GM18867 (cell line): ENCODE results near the gene ATP9B.
"Not testable (repeated sequence)": the region's sequence is repeated elsewhere in the genome, so short reads cannot be mapped to it uniquely, and the experiment has no call there.

Source experiments
- ATAC-seq: cut with Tn5 transposase; IDR thresholded peaks from one replicate; pipeline ENCODE4 v1.9.1; 2021; ENCODE audit warnings: mild to moderate bottlenecking, moderate library complexity; ENCODE audit not compliant: unreplicated experiment

The ATP9B gene

DNA sequence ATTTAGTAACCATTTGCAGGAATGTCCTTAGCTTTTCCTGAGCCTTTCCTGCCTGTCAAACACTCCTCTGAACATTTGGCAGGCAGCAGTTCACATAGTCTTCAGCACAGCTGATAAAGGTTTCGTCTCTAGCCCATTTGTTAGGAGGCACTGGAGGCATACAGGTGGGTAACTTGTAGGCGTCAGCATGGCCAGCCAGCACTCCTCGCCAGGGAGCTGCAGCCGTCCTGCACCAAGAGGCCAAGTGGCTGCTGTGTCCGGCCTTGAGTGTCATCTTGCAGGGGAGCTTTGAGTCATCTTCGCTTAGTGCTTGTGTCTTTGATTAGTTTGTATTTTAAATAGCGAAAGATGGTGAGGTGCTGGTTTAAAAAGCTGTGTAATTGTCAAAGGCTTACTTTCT is 206.3 kb downstream of the ATP9B start:
- ATAC-seq: peak; percentile 48

DNA sequence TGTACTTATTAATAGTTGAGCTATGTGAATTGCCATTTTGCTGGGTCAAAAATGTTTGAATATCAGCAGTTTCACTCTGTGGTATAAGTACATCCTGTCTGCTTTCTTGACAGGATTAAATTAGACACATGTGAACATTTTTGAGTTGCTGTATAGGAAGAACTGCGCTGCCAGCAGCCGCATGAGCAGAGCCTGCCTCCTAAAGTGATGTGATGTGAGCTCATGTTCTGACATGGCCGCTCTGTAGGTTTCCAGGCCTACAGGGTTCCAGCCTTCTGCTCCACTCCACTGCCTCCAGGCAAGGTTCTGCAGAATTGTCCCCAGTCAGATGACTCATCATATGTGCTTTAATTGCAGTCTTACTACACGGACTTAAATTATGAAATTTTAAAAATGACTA is 206.8 kb downstream of the ATP9B start:
- ATAC-seq: peak; percentile 94

DNA sequence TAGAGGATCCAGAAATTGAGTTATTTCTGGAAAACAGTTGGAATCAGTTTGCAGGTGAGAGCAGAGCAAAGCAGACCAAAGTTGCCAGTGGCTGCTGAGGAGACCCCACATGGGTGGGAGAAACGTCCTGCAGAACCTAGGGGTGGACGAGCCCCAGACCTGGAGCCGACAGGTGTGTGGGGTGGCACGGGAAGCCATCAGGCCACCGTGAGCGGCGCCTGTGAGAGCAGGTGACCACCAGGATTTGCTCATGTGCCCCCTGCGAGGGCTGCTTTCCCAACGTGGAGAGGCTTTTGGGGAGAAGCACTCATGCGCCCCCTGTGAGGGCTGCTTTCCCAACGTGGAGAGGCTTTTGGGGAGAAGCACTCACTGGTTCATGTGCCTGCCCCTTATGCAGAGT is 209.7 kb downstream of the ATP9B start:
- no peak for ATAC-seq

DNA sequence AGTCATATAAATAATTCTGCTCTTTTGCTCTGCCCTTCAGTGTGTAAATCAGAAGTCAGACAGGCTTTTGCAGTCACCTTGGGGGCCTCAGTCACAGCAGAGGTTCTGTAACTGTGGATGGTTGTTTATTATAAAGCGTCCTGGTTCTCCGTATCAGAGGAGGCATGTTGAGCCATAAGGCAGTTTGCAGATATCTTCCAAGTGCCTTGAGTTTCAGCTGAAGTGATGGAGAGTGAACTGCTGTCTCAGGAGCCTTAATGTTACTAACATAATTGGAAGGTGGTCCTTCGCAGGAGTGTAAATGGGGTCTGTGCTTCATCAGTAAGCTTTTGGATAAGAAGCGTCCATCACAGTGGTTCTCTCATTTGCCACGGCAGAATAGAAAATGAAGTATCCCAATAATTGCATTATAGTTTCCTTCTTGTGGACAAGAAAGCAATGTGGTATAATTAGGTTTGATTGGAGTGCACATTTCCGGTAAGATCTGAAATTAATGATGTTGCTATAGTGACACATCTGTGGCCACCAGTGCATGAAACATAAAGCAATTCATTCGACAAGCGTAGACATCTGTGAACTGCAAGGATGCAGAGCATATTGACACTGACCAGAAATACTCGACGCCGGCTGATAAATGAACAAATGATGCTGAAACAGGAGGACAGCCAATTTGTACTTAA is 214.1 kb downstream of the ATP9B start:
- no peak for ATAC-seq

DNA sequence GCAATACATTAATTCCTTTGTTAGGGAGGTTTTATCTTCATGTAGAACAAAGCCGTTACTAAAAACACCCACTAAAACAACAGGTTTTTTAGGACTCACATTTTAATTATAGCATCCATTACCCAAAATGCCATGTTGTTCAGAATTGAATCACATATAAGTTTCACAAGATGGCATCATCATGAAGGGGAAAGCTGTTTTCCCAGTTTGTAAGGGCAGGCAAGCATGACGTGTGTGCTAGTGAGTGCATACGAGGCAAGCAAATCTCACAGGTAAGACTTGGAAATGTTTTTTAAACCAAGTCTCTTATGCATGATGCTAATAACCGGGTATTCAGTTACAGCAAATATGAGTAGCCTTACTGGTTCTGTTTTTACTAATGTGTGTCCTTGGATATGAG is 214.7 kb downstream of the ATP9B start:
- ATAC-seq: no peak

DNA sequence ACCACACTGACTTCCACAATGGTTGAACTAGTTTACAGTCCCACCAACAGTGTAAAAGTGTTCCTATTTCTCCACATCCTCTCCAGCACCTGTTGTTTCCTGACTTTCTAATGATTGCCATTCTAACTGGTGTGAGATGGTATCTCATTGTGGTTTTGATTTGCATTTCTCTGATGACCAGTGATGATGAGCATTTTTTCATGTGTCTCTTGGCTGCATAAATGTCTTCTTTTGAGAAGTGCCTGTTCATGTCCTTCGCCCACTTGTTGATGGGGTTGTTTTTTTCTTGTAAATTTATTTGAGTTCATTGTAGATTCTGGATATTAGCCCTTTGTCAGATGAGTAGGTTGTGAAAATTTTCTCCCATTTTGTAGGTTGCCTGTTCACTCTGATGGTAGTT is 216.0 kb downstream of the ATP9B start:
- not testable (repeated sequence) for ATAC-seq

DNA sequence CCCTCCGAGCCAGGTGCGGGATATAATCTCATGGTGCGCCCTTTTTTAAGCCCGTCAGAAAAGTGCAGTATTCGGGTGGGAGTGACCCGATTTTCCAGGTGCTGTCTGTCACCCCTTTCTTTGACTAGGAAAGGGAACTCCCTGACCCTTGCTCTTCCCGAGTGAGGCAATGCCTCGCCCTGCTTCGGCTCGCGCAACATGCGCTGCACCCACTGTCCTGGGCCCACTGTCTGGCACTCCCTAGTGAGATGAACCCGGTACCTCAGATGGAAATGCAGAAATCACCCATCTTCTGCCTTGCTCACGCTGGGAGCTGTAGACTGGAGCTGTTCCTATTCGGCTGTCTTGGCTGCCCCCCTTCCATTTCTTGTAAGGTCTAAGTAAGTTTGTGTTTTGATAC is 221.2 kb downstream of the ATP9B start:
- not testable (repeated sequence) for ATAC-seq

DNA sequence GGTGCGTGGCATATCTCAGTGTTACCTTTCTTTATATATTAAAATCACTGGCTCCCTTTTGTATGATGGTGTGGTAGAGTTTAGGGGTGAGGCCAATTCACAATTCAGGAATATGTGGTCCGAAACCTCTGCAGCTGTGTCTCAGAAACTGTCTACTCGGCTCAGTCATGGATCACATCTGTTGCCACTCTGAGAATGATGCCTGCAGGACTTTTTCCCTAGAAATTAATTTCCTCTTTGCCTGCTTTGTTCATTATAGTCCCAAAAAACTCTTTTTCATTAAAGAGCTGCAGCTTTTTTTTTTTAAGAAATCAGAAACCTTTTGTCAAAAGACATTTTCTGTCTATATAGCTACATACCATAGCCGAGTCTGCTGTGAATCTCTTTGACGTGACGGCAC is 221.7 kb downstream of the ATP9B start:
- ATAC-seq: no peak

DNA sequence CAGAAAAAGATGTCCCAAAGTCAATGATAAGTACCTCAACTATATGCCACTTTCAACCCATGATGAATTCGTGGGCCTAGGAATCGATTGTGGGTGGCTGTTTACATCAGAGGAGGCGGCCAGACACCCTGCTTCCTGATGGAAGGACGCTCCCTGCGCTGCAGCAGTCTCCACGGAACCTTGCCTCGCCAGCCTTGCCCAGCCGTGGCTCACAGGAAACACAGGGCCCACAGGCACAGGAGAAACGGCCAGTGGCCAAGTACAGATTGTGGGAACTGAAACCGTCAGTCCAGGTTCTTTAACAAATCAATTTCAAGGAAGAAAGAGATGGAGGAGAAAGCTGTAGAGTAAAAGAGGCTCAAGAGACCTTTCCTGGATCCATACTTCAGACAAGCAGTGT is 225.0 kb downstream of the ATP9B start:
- ATAC-seq: no peak

DNA sequence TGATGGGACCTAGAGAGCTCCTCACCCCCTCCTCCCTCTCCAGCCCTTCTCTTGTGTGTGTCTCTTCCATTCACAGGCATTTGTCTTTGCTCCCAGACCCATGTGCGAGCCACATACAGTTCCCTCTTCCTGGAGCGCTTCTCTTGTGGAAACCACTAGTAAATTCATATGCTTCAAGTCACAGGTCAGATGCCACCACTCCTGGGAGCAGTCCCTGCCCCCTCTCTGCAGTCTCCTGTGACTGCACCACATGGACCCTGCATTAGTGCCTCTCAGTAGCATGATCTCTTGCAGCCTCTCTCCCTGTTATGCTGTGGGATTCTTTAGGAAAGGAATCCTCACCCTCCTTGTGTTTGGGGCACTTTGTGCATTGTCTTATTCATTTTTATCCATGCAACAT is 230.1 kb downstream of the ATP9B start:
- ATAC-seq: no peak

DNA sequence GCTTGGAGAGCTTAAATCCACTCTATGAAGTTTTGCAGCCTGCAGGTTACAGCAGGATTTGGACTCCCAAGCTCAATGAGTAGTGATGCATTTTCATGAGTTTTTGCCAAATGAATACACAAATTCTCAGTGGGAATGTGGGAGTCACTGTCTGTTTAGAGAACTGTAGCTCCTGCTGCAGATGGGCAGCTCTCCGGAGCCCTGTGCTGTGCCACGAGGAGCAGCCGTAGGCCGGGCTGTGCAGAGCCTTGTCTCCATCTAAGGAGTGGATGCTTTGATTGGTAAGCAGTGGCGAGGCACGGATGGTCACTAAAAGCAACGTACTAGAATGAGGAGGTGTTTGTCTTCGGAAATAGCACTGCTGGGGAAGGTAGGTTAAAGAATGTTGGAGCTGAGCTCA is 230.5 kb downstream of the ATP9B start:
- no peak for ATAC-seq

DNA sequence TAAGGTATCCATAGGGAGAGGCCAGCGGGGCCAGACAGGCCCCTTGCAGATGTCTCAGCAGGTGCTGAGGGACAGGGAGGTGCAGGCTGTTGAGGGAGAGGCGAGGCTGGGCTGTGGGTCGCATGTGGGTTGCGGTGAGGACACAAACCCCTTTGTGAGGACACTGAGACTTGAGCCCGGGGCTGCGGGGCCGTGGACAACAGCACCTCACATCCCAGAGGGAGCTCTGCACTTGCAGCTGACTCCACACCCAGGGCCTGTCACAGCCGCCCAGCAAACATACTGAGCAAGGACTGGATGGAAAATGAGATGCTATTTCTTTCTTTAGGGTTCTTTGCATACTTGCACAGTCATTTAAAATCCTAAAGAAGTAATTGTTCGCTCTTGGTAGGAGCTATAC is 231.2 kb downstream of the ATP9B start:
- no peak for ATAC-seq

DNA sequence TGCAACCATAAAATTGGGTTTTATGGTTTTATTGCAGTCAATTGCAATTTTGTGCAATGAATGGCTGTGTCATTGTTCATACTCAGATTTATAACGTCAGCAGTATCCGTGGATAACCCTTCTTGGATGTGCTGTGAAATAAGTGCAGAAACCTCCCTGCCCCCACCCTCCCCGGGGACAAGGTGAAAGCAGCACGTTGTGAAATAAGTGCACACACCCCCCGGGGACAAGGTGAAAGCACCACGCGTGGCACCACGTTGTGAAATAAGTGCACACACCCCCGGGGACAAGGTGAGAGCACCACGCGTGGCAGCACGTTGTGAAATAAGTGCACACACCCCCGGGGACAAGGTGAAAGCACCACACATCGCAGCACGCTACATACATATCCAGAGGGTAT is 232.9 kb downstream of the ATP9B start:
- no peak for ATAC-seq

DNA sequence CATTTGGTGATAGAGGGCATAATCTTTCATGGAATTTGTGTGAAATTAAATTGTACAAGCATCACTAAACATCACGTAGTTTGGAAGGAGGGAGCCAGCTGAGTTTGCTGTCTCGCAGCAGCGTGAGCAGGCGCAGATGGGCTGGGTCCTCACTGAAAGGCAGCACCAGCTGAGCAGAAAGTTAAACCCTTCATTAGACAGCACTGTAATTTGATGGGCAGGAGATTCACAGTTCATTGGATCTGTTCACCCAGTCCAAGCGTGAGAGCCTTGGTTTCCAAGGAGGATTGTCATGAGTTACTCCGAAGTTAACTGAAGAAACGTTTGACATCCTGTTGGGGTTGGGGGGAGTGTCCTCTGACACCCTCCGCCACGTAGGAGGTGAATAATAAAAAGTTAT is 236.7 kb downstream of the ATP9B start:
- ATAC-seq: no peak

DNA sequence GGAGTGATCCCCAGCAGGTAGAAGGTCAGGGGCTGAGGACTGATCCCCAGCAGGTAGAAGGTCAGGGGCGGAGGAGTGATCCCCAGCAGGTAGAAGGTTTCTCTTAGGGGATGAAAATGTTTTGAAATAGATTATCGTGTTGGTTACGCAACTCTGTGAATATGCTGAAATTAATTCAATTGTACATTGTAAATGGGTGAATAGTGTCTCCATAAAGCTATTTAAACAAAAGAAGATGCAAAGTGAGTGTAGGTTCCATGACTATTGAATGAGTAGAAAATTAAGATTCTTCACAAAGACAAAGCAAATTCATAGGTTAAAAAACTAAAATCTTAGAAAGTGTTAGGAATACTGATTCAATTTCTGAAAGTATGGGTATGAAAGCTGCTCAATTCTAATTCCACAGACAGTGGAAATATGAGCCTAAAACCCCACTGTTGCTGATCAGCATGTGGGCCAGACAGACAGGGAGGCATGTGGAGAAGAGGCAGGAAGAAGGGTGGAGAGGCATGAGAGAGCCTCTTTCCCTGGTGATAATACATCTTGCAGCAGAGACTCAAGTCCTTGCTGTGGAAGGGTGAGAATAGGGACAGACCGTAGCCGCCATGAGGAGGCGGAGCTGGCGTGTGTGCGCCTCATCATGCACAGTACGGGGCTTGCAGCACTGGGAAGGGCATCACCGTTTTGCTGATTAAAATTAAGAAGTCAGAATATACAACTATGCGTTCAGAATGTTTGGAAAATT is 240.6 kb downstream of the ATP9B start:
- no peak for ATAC-seq

DNA sequence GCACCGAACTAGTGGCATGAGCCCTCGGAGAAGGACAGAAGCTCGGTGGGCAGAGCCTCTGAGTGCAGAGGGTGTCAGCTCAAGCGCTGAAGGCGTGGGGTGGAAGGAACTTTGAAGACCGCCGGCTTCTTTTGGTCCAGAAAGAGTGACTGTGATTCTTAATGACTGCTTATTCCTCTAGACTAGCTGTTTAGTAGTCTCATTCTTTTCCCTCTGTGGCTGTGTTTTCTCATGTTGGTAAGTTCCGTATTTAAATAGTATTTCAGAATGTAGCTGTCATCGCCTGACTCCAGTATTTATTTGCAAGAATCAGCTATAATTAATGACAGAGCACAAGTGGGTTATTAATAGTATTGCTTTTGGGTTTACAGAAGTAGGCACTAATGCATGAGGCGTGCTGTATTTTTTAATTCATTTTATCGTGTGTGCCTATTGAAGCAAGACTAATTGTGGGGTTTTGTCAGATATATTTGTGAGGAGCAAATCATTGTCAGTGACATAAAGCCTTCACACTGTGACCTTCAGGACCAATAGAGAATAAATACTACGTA is 245.7 kb downstream of the ATP9B start:
- ATAC-seq: no peak

DNA sequence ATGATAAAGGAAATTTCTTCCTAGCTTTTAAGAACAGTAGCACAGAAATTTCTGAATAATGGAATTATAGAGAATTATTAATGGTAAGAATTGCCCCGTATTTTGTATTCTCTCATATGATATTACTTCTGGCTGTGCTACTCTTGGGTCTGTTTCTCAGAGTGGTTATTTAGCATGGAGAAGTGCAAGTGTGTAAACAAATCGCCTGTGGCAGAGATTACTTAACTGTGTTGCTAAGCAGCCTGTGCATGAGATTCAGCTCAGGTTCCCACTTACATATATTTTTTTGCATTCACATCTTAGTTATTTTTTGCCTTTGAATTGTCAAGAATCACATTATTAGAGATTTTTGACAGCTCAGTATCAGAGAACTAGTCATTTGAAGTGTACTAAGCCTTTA is 246.4 kb downstream of the ATP9B start:
- ATAC-seq: no peak

DNA sequence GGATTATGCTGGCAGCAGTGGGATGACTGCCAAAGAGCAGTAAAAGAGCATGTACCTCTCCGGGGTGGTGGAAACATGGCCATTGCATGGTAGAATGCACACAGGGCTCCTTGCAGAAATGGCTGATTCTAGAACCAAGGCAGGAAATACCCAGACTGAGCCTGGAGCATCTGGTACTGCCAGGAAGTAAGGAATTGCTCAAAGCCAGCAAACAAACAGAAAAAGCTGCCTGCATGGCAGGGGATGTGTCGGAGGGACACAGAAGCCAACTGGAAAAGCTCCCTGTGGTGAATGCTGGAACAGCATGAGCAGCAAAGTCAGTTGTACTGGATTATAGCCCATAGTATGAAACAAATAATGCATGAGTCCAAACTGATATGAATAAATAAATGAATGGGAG is 248.5 kb downstream of the ATP9B start:
- no peak for ATAC-seq

DNA sequence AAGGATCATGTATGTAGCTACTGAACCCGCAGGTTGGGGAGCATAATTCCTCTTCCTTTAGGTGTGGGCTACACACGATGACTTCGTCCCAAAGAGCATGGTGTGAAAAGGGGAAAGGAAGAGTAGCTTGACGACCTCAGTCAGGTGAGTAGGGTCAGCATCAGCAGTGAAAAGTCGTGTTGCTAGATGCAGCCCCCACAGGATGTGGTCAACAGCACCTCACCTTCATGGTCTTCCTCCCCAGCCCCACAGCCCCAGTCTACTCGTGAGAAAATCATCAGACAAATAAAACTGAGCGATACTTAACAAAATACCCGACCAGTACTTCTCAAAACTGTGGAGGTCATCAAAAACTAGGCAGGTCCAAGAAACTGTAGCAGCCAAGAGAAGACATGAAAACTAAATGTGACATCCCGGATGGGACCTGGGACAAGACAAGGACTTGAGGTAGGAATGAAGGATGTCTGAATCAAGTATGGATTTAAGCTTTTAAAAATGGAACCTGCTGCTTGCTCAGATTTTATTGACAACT is 249.0 kb downstream of the ATP9B start:
- ATAC-seq: no peak

DNA sequence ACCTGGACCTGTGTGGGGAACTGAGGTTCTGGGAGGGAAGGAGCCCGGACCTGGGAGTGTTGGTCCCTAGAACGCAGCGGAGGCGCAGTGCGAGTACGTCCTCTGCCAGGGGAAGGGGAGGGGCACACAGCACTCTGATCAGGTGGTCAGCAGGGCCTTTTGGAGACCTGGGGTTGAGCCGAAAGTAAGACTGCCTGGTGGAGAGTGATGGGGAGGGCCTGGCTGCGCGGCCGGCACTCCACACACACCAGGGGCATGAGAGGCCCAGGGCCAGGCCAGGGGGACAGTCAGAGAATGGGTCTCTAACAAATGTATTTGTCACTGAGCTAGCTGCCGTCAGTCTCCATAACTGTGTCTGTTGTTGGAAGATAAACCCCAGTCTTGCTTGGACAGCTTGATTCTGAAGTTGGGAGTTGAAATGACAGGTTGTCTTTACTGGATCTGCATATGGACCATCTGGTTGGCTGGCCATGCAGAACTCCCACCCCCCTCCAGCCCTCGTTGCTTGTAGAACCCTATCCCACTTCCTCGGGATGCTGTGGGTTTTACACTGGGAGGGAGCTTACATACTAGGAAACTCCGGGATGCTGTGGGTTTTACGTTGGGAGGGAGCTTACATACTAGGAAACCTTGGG is 251.1 kb downstream of the ATP9B start:
- ATAC-seq: no peak

DNA sequence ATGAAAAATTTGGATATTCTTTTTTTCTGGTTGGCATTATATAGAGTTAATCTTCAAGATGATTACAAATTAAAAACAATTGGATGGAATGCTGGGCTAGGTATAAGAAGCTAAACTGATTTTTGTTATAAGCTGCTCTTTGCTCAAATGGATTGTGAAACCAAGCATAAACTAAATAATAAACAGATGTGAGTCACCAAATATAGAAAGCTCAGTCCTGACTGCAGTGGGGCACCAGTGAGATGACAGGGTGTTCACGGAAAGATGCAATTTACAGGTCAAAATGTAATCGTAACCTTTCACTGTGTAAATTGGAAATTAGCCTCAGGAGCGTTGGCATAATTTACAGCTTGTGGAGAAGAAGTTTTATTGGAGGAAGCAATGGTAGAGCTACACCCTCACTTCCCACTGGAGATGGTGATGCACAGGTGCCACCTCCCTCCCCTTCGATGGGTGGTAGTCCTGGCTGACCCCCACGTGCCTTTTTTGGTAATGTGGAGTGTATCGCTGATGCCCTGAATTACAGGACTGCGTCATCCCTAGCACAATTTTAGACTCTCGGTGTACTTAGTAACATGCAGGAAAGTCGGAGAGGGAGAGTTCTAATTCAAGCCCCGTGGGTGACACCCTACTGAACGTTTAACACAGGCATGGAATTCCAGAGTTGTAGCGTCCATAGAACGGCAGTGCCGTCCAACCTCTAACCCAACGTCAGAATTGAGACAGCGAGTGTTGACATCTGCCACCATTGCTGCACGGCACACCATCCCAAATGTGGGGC is 252.6 kb downstream of the ATP9B start:
- ATAC-seq: no peak
